Measurements from ENCODE around the gene ABCA9. TPM values are rescaled to one million over a fixed set of nuclear protein-coding genes. Genes with fewer than 3 reads are reported as not detected.

The ABCA9 gene
- polyA plus RNA-seq, 1 donor from 2014 or later: 0.69 TPM

- no peaks in the 10 kb centered on the region for H3F3A ChIP-seq (ENCODE audit: insufficient read depth, low read length, poor library complexity, severe bottlenecking)
These were observed 29.6 kb upstream of the ABCA9 start for GRCh38 chr17:69090365-69090764.

GRCh38 chr17:69088643-69089200, 28.0 kb upstream of the ABCA9 start:
- Histone ChIP-seq H2AFZ (ENCODE audit: low read depth, low read length) (no peak overlapping the region), H3K4me3 (ENCODE audit: low read length) (no peak overlapping the region), H3K9me2 (ENCODE audit: insufficient read depth, low read length) (no peaks in the 10 kb centered on the region), H3K27me3 (ENCODE audit: insufficient read depth, low read depth, low read length) (no peaks in the 10 kb centered on the region), H3K27ac (ENCODE audit: low read length) (no peak overlapping the region), H3K36me3 (ENCODE audit: insufficient read depth, low read length) (no peaks in the 10 kb centered on the region), H3K4me2 (ENCODE audit: low read length) (no peak overlapping the region), H3F3A (ENCODE audit: insufficient read depth, low read length, poor library complexity, severe bottlenecking) (no peaks in the 10 kb centered on the region), H4K20me1 (ENCODE audit: insufficient read depth) (no peaks in the 10 kb centered on the region), H3K9me3 (ENCODE audit: low read length) (no peaks in the 10 kb centered on the region), H3K79me2 (replicated peaks; ENCODE audit: insufficient read depth, low read length) (no peaks in the 10 kb centered on the region), H3K9ac (ENCODE audit: low read length) (no peak overlapping the region)
- TF ChIP-seq EP300 (conservative IDR thresholded peaks at IDR 0.05; ENCODE audit: poor library complexity, severe bottlenecking) (no peak), POLR2AphosphoS5 (IDR thresholded peaks at IDR 0.05) (no peak)

More at GRCh38 chr17:69090365-69090764, 29.6 kb upstream of the ABCA9 start:
- TF ChIP-seq MXI1 (conservative IDR thresholded peaks at IDR 0.05; ENCODE audit: poor library complexity, severe bottlenecking): no peak
- TF ChIP-seq TAF1 (IDR thresholded peaks at IDR 0.05; ENCODE audit: low read depth): no peak
- Histone ChIP-seq H4K20me1 (ENCODE audit: insufficient read depth) (no peaks in the 10 kb centered on the region), H3K27ac (ENCODE audit: low read length) (no peak overlapping the region), H3K79me2 (replicated peaks; ENCODE audit: insufficient read depth, low read length) (no peaks in the 10 kb centered on the region), H3K9me3 (ENCODE audit: low read length) (no peaks in the 10 kb centered on the region), H3K9ac (ENCODE audit: low read length) (no peak overlapping the region), H3K9me2 (ENCODE audit: insufficient read depth, low read length) (no peaks in the 10 kb centered on the region), H3K4me2 (ENCODE audit: low read length) (no peak overlapping the region), H2AFZ (ENCODE audit: low read depth, low read length) (no peak overlapping the region), H3K4me3 (ENCODE audit: low read length) (no peak overlapping the region), H3K36me3 (ENCODE audit: insufficient read depth, low read length) (no peaks in the 10 kb centered on the region), H3K27me3 (ENCODE audit: insufficient read depth, low read depth, low read length) (no peaks in the 10 kb centered on the region)

- H3K9me2 ChIP-seq (ENCODE audit: insufficient read depth, low read length): no peaks in the 10 kb centered on the region
- no peak overlapping the region for H3K27ac ChIP-seq (ENCODE audit: low read length)
- no peaks in the 10 kb centered on the region for H3F3A ChIP-seq (ENCODE audit: insufficient read depth, low read length, poor library complexity, severe bottlenecking)
- no peaks in the 10 kb centered on the region for H3K9me3 ChIP-seq (ENCODE audit: low read length)
- no peak overlapping the region for H3K4me3 ChIP-seq (ENCODE audit: low read length)
- H3K9ac ChIP-seq (ENCODE audit: low read length): no peak overlapping the region
- no peaks in the 10 kb centered on the region for H3K36me3 ChIP-seq (ENCODE audit: insufficient read depth, low read length)
- H4K20me1 ChIP-seq (ENCODE audit: insufficient read depth): no peaks in the 10 kb centered on the region
- no peaks in the 10 kb centered on the region for H3K27me3 ChIP-seq (ENCODE audit: insufficient read depth, low read depth, low read length)
- H3K79me2 ChIP-seq (replicated peaks; ENCODE audit: insufficient read depth, low read length): no peaks in the 10 kb centered on the region
- H3K4me2 ChIP-seq (ENCODE audit: low read length): no peak overlapping the region
- TF ChIP-seq EP300 (conservative IDR thresholded peaks at IDR 0.05; ENCODE audit: poor library complexity, severe bottlenecking) (no peak), SMC3 (conservative IDR thresholded peaks at IDR 0.05; ENCODE audit: poor library complexity) (no peak), RAD21 (conservative IDR thresholded peaks at IDR 0.05) (no peak), EZH2 (IDR thresholded peaks at IDR 0.05; ENCODE audit: borderline replicate concordance, insufficient read depth, low read length, poor library complexity, severe bottlenecking) (no peak), REST (IDR thresholded peaks at IDR 0.05; ENCODE audit: borderline replicate concordance) (no peak), CTCF (IDR thresholded peaks at IDR 0.05; ENCODE audit: poor library complexity, severe bottlenecking) (no peak), MXI1 (conservative IDR thresholded peaks at IDR 0.05; ENCODE audit: poor library complexity, severe bottlenecking) (no peak), TAF1 (IDR thresholded peaks at IDR 0.05; ENCODE audit: low read depth) (no peak)
- no peak overlapping the region for H2AFZ ChIP-seq (ENCODE audit: low read depth, low read length)
These were observed 25.9 kb upstream of the ABCA9 start for GRCh38 chr17:69086641-69087040.

All from neural cell (in vitro differentiated cells).